Neural cell (in vitro differentiated cells): ENCODE data around the gene ST3GAL4.

ENCODE experiments used
- CTCF ChIP-seq: fragments of 450-650 bp; IDR thresholded peaks from 2 replicates; pipeline ENCODE4 v1.5.1; 2014; ENCODE audit warnings: antibody characterized with exemption, mild to moderate bottlenecking, moderate library complexity; ENCODE audit not compliant: poor library complexity, severe bottlenecking
- EZH2 ChIP-seq: fragments of 200-600, 300-800 bp; shearing (Covaris generic), sonication (generic); IDR thresholded peaks from 2 replicates; pipeline ENCODE4 v1.6.1; 2014; ENCODE audit warnings: antibody characterized with exemption, low read length, borderline replicate concordance, mild to moderate bottlenecking; ENCODE audit not compliant: insufficient read depth, poor library complexity, severe bottlenecking

DNA sequence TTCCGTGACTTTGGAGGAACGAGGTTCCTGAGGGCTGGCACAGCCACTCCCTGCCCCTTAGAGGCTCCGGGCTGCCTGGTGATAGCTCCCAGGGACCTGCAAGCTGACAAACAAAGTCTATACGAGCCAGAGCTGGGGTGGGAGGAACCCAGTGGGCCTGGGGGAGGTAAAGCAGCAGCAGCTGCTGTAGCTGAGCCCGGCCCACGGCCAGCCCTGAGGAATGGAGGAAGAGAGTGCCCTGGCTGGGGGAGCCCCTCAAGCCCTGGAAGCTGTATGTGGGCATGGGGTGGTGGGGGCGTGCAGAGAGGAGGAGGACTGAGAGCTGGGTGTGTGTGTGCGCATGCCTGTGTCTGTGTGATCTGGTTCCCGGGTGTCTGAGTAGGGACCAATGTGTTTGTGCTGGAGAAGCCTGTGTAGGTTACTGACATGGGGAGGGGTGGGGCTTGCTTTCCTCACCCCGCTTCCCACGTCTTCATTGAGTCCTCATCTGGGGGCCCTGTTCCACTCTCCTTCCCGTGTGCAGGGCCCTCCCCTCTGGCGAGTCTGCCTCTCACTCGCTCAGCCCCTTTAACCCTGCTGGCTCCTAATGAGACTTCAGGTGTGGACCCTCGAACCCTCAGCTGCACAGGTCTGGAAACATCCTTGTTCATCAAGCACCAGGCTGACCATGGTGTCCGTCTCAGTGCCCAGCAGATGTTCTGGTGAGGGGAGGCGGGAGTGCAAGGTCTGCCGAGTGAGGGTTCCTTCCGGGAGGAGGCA lies 10.8 kb downstream of the ST3GAL4 start:
- TF ChIP-seq CTCF (no peak), EZH2 (no peak)
